HG03280 (cell line): ENCODE data around the gene EME2.

ENCODE experiments used
- ATAC-seq: cut with Tn5 transposase; IDR thresholded peaks from one replicate; pipeline ENCODE4 v1.9.1; 2021; ENCODE audit warnings: mild to moderate bottlenecking, moderate library complexity; ENCODE audit not compliant: unreplicated experiment

EME2 gene

GRCh38 chr16:1745181-1745899 is 27.3 kb upstream of the EME2 start:
- ATAC-seq, result no peak

- no peak for ATAC-seq
Observed at GRCh38 chr16:1745900-1746692, 26.5 kb upstream of the EME2 start.

- no peak for ATAC-seq
Observed at GRCh38 chr16:1746693-1747195, 25.9 kb upstream of the EME2 start.

- no peak for ATAC-seq
Observed at GRCh38 chr16:1747934-1748333, 24.7 kb upstream of the EME2 start.

- no peak for ATAC-seq
Observed at GRCh38 chr16:1749152-1750117, 23.2 kb upstream of the EME2 start.

GRCh38 chr16:1751946-1752345 is 20.7 kb upstream of the EME2 start:
- no peak for ATAC-seq

- no peak for ATAC-seq
Observed at GRCh38 chr16:1752853-1753252, 19.8 kb upstream of the EME2 start.

- ATAC-seq, result no peak
Observed at GRCh38 chr16:1754204-1754603, 18.4 kb upstream of the EME2 start.

GRCh38 chr16:1757714-1758461 is 14.7 kb upstream of the EME2 start:
- no peak for ATAC-seq

GRCh38 chr16:1758923-1759322 is 13.7 kb upstream of the EME2 start:
- no peak for ATAC-seq

- ATAC-seq, result no peak
Observed at GRCh38 chr16:1759511-1759910, 13.1 kb upstream of the EME2 start.

GRCh38 chr16:1760911-1761310 is 11.7 kb upstream of the EME2 start:
- ATAC-seq, result no peak

GRCh38 chr16:1761751-1762150 is 10.9 kb upstream of the EME2 start:
- ATAC-seq, result no peak

- no peak for ATAC-seq
Observed at GRCh38 chr16:1762196-1762878, 10.3 kb upstream of the EME2 start.

GRCh38 chr16:1762879-1763520 is 9.6 kb upstream of the EME2 start:
- no peak for ATAC-seq

GRCh38 chr16:1763521-1764511 is 8.8 kb upstream of the EME2 start:
- no peak for ATAC-seq

GRCh38 chr16:1764971-1765370 is 7.6 kb upstream of the EME2 start:
- ATAC-seq, result no peak

GRCh38 chr16:1765826-1766225 is 6.8 kb upstream of the EME2 start:
- no peak for ATAC-seq
